IMR-90 (cell line): Measurements from ENCODE around the gene TMEM259. TPM values are rescaled to one million over a fixed set of nuclear protein-coding genes. Genes with fewer than 3 reads are reported as not detected.

Experiments used
- ATAC-seq: fragments of 200-7000 bp; cut with Tn5 transposase; 2 replicates; pipeline ENCODE4 v1.9.1; 2020; ENCODE audit warnings: low read depth, mild to moderate bottlenecking, moderate library complexity
- BruUV-seq: library from RNA; stranded (reverse); fragments of 400-500 nt; replicated peaks from 2 replicates; lab custom pipeline; 2021; lab: Mats Ljungman, UMichigan
- CTCF ChIA-PET: fragments of 300-600 bp; formaldehyde crosslinking; extraction: SDS; loops from one replicate; lab custom pipeline; 2021; ENCODE audit warnings: antibody characterized with exemption; lab: Yijun Ruan, JAX
- POLR2A ChIA-PET: fragments of 300-600 bp; sonication (Branson Sonifier 250); formaldehyde crosslinking; loops from one replicate; lab custom pipeline; 2022; ENCODE audit warnings: antibody characterized with exemption; ENCODE audit not compliant: unreplicated experiment; lab: Charles Lee
- DNase-seq: peaks from one replicate; pipeline ENCODE4 v3.0.0; 2013
- H2AFZ ChIP-seq: replicated peaks from 2 replicates; pipeline ENCODE3; 2013; ENCODE audit warnings: low read length, mild to moderate bottlenecking; ENCODE audit not compliant: poor library complexity
- H2AK5ac ChIP-seq: 2 replicates; pipeline ENCODE4 v1.6.1; 2013; ENCODE audit warnings: low read depth, low read length, inconsistent platforms
- H2AK9ac ChIP-seq: replicated peaks from 2 replicates; pipeline ENCODE3; 2013; ENCODE audit warnings: mild to moderate bottlenecking, low read depth, low read length, moderate library complexity; ENCODE audit not compliant: poor library complexity
- H2BK120ac ChIP-seq: 2 replicates; pipeline ENCODE4 v1.6.1; 2013; ENCODE audit warnings: low read depth, low read length, inconsistent platforms
- H2BK15ac ChIP-seq: 3 replicates; pipeline ENCODE4 v1.6.1; 2013; ENCODE audit warnings: low read depth, low read length, inconsistent platforms
- H2BK20ac ChIP-seq: 2 replicates; pipeline ENCODE4 v1.6.1; 2013; ENCODE audit warnings: low read depth, mild to moderate bottlenecking, inconsistent platforms, low read length, moderate library complexity
- H2BK5ac ChIP-seq: 2 replicates; pipeline ENCODE4 v1.6.1; 2013; ENCODE audit warnings: mild to moderate bottlenecking, low read depth, low read length, inconsistent platforms; ENCODE audit not compliant: poor library complexity, severe bottlenecking
- H3K14ac ChIP-seq: replicated peaks from 2 replicates; pipeline ENCODE4 v1.6.1; 2013; ENCODE audit warnings: low read depth, low read length, inconsistent platforms
- H3K18ac ChIP-seq: 2 replicates; pipeline ENCODE4 v1.6.1; 2013; ENCODE audit warnings: low read depth, low read length, control low read depth
- H3K23ac ChIP-seq: 2 replicates; pipeline ENCODE4 v1.6.1; 2013; ENCODE audit warnings: low read depth, low read length, inconsistent platforms
- H3K27ac ChIP-seq: 2 replicates; pipeline ENCODE4 v1.5.1; 2013; ENCODE audit warnings: mild to moderate bottlenecking, control low read depth, low read length; ENCODE audit not compliant: insufficient read depth
- H3K27me3 ChIP-seq: 2 replicates; pipeline ENCODE4 v1.6.1; 2013; ENCODE audit warnings: low read length; ENCODE audit not compliant: control insufficient read depth, insufficient read depth
- H3K36me3 ChIP-seq: 2 replicates; pipeline ENCODE4 v1.6.1; 2013; ENCODE audit warnings: low read length, mixed read lengths; ENCODE audit not compliant: control insufficient read depth, insufficient read depth
- H3K4ac ChIP-seq: 2 replicates; pipeline ENCODE4 v1.6.1; 2013; ENCODE audit warnings: low read depth, low read length, inconsistent platforms
- H3K4me1 ChIP-seq: 2 replicates; pipeline ENCODE4 v1.6.1; 2013; ENCODE audit warnings: low read length, mixed read lengths; ENCODE audit not compliant: control insufficient read depth, insufficient read depth
- H3K4me2 ChIP-seq: 2 replicates; pipeline ENCODE4 v1.6.1; 2013; ENCODE audit warnings: low read depth, mild to moderate bottlenecking, control low read depth, low read length, moderate library complexity
- H3K4me3 ChIP-seq: 2 replicates; pipeline ENCODE4 v1.5.1; 2013; ENCODE audit warnings: low read depth, mild to moderate bottlenecking, control low read depth, low read length, moderate library complexity; ENCODE audit not compliant: insufficient read depth
- H3K56ac ChIP-seq: 2 replicates; pipeline ENCODE4 v1.6.1; 2013; ENCODE audit warnings: low read length, inconsistent platforms; ENCODE audit not compliant: insufficient read depth; ENCODE audit errors: extremely low read depth
- H3K79me1 ChIP-seq, 2 experiments: 2 replicates each; pipeline ENCODE4 v1.6.1; 2013; ENCODE audit warnings: low read length in 2 of 2, inconsistent platforms in 1 of 2, low read depth in 1 of 2
- H3K9ac ChIP-seq: 2 replicates; pipeline ENCODE4 v1.6.1; 2013; ENCODE audit warnings: low read depth, low read length, control low read depth
- H3K9me1 ChIP-seq: 2 replicates; pipeline ENCODE4 v1.6.1; 2013; ENCODE audit warnings: low read length, inconsistent platforms; ENCODE audit not compliant: insufficient read depth
- H3K9me3 ChIP-seq: 2 replicates; pipeline ENCODE4 v1.6.1; 2013; ENCODE audit warnings: low read length; ENCODE audit not compliant: control insufficient read depth, insufficient read depth
- H4K20me1 ChIP-seq: 2 replicates; pipeline ENCODE4 v1.6.1; 2013; ENCODE audit warnings: low read length, inconsistent platforms; ENCODE audit not compliant: insufficient read depth
- H4K5ac ChIP-seq: 2 replicates; pipeline ENCODE4 v1.6.1; 2013; ENCODE audit warnings: mild to moderate bottlenecking, low read depth, low read length, control low read depth
- H4K8ac ChIP-seq, 2 experiments: 2 replicates each; pipeline ENCODE4 v1.6.1; 2013; ENCODE audit warnings: low read depth in 2 of 2, low read length in 2 of 2, control low read depth in 1 of 2, inconsistent platforms in 1 of 2
- H4K91ac ChIP-seq: 2 replicates; pipeline ENCODE4 v1.6.1; 2013; ENCODE audit warnings: low read depth, low read length, inconsistent platforms; ENCODE audit not compliant: insufficient read depth
- CEBPB ChIP-seq: IDR thresholded peaks from 2 replicates; pipeline ENCODE4 v1.6.1; 2012; ENCODE audit warnings: low read depth, low read length, improper control_type of control experiment
- ELK1 ChIP-seq: fragments of 150-350 bp; IDR thresholded peaks from 2 replicates; pipeline ENCODE4 v1.6.1; 2016; ENCODE audit warnings: low read depth, mild to moderate bottlenecking, low read length, moderate library complexity, borderline replicate concordance
- FOS ChIP-seq: fragments of 150-350 bp; IDR thresholded peaks from 2 replicates; pipeline ENCODE4 v1.6.1; 2016; ENCODE audit warnings: low read depth, low read length
- MXI1 ChIP-seq: IDR thresholded peaks from 2 replicates; pipeline ENCODE4 v1.6.1; 2012; ENCODE audit warnings: low read depth, mild to moderate bottlenecking, low read length, moderate library complexity, borderline replicate concordance
- POLR2A ChIP-seq: IDR thresholded peaks from 2 replicates; pipeline ENCODE4 v1.6.1; 2012; ENCODE audit warnings: mild to moderate bottlenecking, low read depth, low read length
- RCOR1 ChIP-seq: IDR thresholded peaks from 2 replicates; pipeline ENCODE4 v1.6.1; 2012; ENCODE audit warnings: mild to moderate bottlenecking, low read length, improper control_type of control experiment; ENCODE audit not compliant: insufficient replicate concordance
- WGBS, 2 experiments: methylation state at CpG; one replicate each; pipeline versions ENCODE4 v1.1.5 to v1.1.7; 2013; ENCODE audit warnings: missing lambda C conversion rate in 2 of 2; ENCODE audit not compliant: insufficient read length in 1 of 2; ENCODE audit errors: extremely low coverage in 2 of 2; 5-methylcytosine and 5-hydroxymethylcytosine counted together
- dilution Hi-C: fragments of 300-500 bp; cut with HindIII; formaldehyde crosslinking; loops from one replicate; pipeline ENCODE4 v1.14.3; 2018; ENCODE audit warnings: low sequenced_read_pairs; ENCODE audit not compliant: unreplicated experiment
- in situ Hi-C: fragments of 300-500 bp; cut with MboI; formaldehyde crosslinking; loops from 3 replicates; pipeline ENCODE4 v1.14.3; 2019; ENCODE audit warnings: low sequenced_read_pairs, inconsistent platforms, mixed read lengths
- intact Hi-C: fragments of 100-400 bp; cut with micrococcal nuclease; formaldehyde crosslinking; loops from 2 replicates; pipeline ENCODE4 v1.10.0; 2022
- polyA plus RNA-seq, 3 experiments: library from polyadenylated mRNA; depleted of rRNA; stranded (reverse); fragments of >200 nt; gene quantifications; 2 replicates each; pipeline ENCODE4 v1.2.3, GENCODE V29; 2012; ENCODE audit warnings: low replicate concordance in 1 of 3
- total RNA-seq: library from RNA; depleted of rRNA; stranded (reverse); fragments of >200 nt; gene quantifications from 2 replicates; pipeline ENCODE4 v1.2.3, GENCODE V29; 2012

TMEM259 gene
- total and polyA plus RNA-seq, 2 of the 4 experiments (the other 2 are of a cell fraction), result 22.6 to 153 TPM

DNA sequence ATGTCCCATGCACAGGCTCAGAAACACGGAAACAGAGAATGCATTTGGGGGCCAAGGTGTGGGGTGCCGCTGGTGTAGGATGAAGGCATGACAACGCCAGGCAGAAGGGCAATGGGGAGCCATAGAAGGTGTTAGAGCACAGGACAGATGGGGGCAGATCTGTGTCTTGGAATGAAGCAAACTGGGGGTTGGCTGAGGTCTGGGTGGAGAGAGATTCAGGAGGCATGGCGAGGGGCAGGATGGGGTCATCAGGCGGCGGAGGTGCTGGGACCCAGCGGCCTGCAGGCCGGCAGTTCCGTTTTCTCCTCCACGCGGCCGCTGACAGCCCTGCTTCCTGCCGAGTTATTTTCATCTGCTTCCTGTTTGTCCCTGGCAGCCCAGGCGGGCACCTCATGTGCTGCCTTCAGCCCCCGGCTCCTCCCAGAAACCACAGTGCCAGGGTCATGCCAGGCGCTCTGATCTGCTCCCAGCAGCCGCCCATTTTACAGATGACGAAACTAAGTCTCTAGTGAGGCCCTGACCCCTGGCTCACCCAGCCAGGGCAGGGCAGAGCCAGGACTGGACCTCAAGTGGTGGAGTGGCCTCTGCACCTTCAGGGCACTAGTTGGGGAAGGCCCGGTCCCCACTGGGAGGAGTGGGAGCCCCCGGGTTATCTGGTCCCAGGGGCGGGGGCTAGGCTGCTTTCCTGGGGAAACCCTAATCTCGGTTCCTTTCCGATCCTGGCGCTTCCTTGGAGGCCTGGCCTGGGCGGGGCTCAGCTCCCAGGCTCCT is 48.3 kb upstream of the TMEM259 start:
- no peak overlapping the region for H3K23ac ChIP-seq
- intact Hi-C loops (no loop called here), in situ Hi-C loops (no loop called here), dilution Hi-C loops (no loop called here)
- no peaks in the 10 kb centered on the region for H3K9me1 ChIP-seq
- no peak overlapping the region for H2BK120ac ChIP-seq
- no peak overlapping the region for H4K5ac ChIP-seq
- no peak for DNase-seq
- H3K4me1 ChIP-seq, result peaks cover 3% of the 10 kb centered on the region; the same call in 1 of the 2 replicates
- no TSS peak for BruUV-seq
- H2AFZ ChIP-seq, result no peak overlapping the region
- no peak overlapping the region for H4K91ac ChIP-seq
- no peak overlapping the region for H2AK9ac ChIP-seq
- no peak for ATAC-seq
- H3K4me2 ChIP-seq, result no peak overlapping the region
- peaks cover 45% of the 10 kb centered on the region for H3K27me3 ChIP-seq
- H4K8ac ChIP-seq, result no peak overlapping the region
- H3K36me3 ChIP-seq, result no peaks in the 10 kb centered on the region
- no peak overlapping the region for H3K56ac ChIP-seq
- no peak overlapping the region for H2BK20ac ChIP-seq
- no peaks in the 10 kb centered on the region for H3K9me3 ChIP-seq
- CTCF ChIA-PET, result no interaction called here
- H3K4me3 ChIP-seq, result no peak overlapping the region
- H3K4ac ChIP-seq, result no peak overlapping the region
- 59% methylated on average over 10 of the region's 25 CpGs; no CpG with 5 or more reads in 1 of the 2 experiments for WGBS, 2 experiments
- H3K14ac ChIP-seq, result no peak overlapping the region
- H3K9ac ChIP-seq, result no peak overlapping the region
- H3K18ac ChIP-seq, result no peak overlapping the region
- no peak overlapping the region for H2AK5ac ChIP-seq
- no peak overlapping the region for H2BK5ac ChIP-seq
- H3K27ac ChIP-seq, result no peak overlapping the region
- H4K20me1 ChIP-seq, result peaks cover 6% of the 10 kb centered on the region; the same call in 1 of the 2 replicates
- POLR2A ChIA-PET, result no interaction called here
- H2BK15ac ChIP-seq, result no peak overlapping the region
- TF ChIP-seq RCOR1, result no peak
- TF ChIP-seq MXI1, result no peak
- TF ChIP-seq POLR2A, result no peak
- no peak for TF ChIP-seq CEBPB
- TF ChIP-seq FOS, result no peak
- no peak for TF ChIP-seq ELK1
- no peaks in the 10 kb centered on the region for H3K79me1 ChIP-seq
